K562 (cell line): ENCODE results near the gene ZFHX2. TPM values are rescaled to one million over a fixed set of nuclear protein-coding genes. Genes with fewer than 3 reads are reported as not detected.

Experiments
- ATAC-seq: fragments of 200-7000 bp; cut with Tn5 transposase; 3 replicates; pipeline ENCODE4 v1.9.1; 2020; ENCODE audit warnings: moderate library complexity
- BruUV-seq: library from RNA; stranded (reverse); fragments of 400-500 nt; replicated peaks from 2 replicates; lab custom pipeline; 2021; lab: Mats Ljungman, UMichigan
- CTCF ChIA-PET: fragments of 300-600 bp; formaldehyde crosslinking; extraction: SDS; loops from one replicate; lab custom pipeline; 2021; ENCODE audit warnings: low intra/inter-chr PET ratio; lab: Yijun Ruan, JAX
- POLR2A ChIA-PET: fragments of 300-600, 350-650 bp; sonication (Branson Sonifier 250); formaldehyde crosslinking; extraction: SDS; loops from one replicate; lab custom pipeline; 2021; ENCODE audit warnings: antibody characterized with exemption, inconsistent platforms; lab: Yijun Ruan, JAX
- DNase-seq, 4 experiments: peaks; one replicate each; pipeline versions ENCODE4 v3.0.0 to v3.0.0-alpha.2; 2011 to 2018; ENCODE audit warnings: low spot score in 3 of 4, mixed read lengths in 3 of 4; ENCODE audit errors: extremely low read depth in 1 of 4
- FAIRE-seq: peaks from 2 replicates; lab custom pipeline; 2011; peaks lifted over from hg19 to GRCh38; lab: Jason Lieb, UNC
- H2AFZ ChIP-seq: 2 replicates; pipeline ENCODE4 v1.6.0; 2011; ENCODE audit warnings: low read depth, low read length, control low read depth, inconsistent platforms
- H3K27ac ChIP-seq: fragments of 200-600 bp; 3 replicates; pipeline ENCODE4 v1.8.0; 2011; ENCODE audit warnings: low read depth, mild to moderate bottlenecking, control low read depth, inconsistent platforms, low read length, moderate library complexity, mixed read lengths; ENCODE audit errors: extremely low read depth
- H3K27me3 ChIP-seq, 2 experiments: fragments of 300-600 bp in 1 of 2; 2 replicates in 1 of 2; 3 replicates in 1 of 2; pipeline versions ENCODE4 v1.6.0 to v1.8.0; 2011; ENCODE audit warnings: inconsistent platforms in 2 of 2, low read length in 2 of 2, mild to moderate bottlenecking in 1 of 2, mixed read lengths in 1 of 2, moderate library complexity in 1 of 2; ENCODE audit not compliant: control insufficient read depth in 2 of 2, insufficient read depth in 2 of 2
- H3K36me3 ChIP-seq: fragments of 300-600 bp; 3 replicates; pipeline ENCODE4 v1.8.0; 2011; ENCODE audit warnings: mild to moderate bottlenecking, low read length, inconsistent platforms; ENCODE audit not compliant: control insufficient read depth, insufficient read depth
- H3K4me1 ChIP-seq, 2 experiments: fragments of 200-600 bp in 1 of 2; replicated peaks in 1 of 2; 2 replicates in 1 of 2; 3 replicates in 1 of 2; pipeline versions ENCODE4 v1.5.1 to v1.8.0; 2011; ENCODE audit warnings: inconsistent platforms in 2 of 2, low read length in 2 of 2, mild to moderate bottlenecking in 1 of 2, mixed read lengths in 1 of 2, moderate library complexity in 1 of 2; ENCODE audit not compliant: control insufficient read depth in 2 of 2, insufficient read depth in 2 of 2
- H3K4me2 ChIP-seq: 2 replicates; pipeline ENCODE4 v1.6.1; 2011; ENCODE audit warnings: low read length, control low read depth, inconsistent platforms, mixed read lengths; ENCODE audit not compliant: insufficient read depth
- H3K4me3 ChIP-seq: fragments of 200-600 bp; sonication (generic), shearing (Covaris generic); 2 replicates; pipeline ENCODE4 v1.5.1; 2016; ENCODE audit warnings: control low read depth, inconsistent platforms
- H3K79me2 ChIP-seq: fragments of 200-600 bp; 3 replicates; pipeline ENCODE4 v1.8.0; 2011; ENCODE audit warnings: low read length, inconsistent platforms; ENCODE audit not compliant: control insufficient read depth, insufficient read depth
- H3K9ac ChIP-seq, 2 experiments: 2 replicates each; pipeline versions ENCODE4 v1.6.0 to v1.6.1; 2011; ENCODE audit warnings: low read depth in 2 of 2, low read length in 2 of 2, control low read depth in 1 of 2, inconsistent platforms in 1 of 2, mild to moderate bottlenecking in 1 of 2, mixed read lengths in 1 of 2; ENCODE audit not compliant: insufficient read depth in 1 of 2
- H3K9me1 ChIP-seq: one replicate; pipeline ENCODE4 v1.6.0; 2011; ENCODE audit warnings: inconsistent platforms, mild to moderate bottlenecking, low read length, moderate library complexity; ENCODE audit not compliant: control insufficient read depth, insufficient read depth
- H3K9me3 ChIP-seq: replicated peaks from 2 replicates; pipeline ENCODE4 v1.5.1; 2011; ENCODE audit warnings: low read depth, low read length, inconsistent platforms; ENCODE audit not compliant: control insufficient read depth, insufficient read depth
- H4K20me1 ChIP-seq: replicated peaks from 2 replicates; pipeline ENCODE4 v1.6.1; 2011; ENCODE audit warnings: low read length, inconsistent platforms, mixed read lengths; ENCODE audit not compliant: control insufficient read depth, insufficient read depth
- BCOR ChIP-seq: fragments of 450-650 bp; IDR thresholded peaks from 2 replicates; pipeline ENCODE4 v1.6.1; 2016
- CBFA2T3 ChIP-seq: fragments of 450-650 bp; IDR thresholded peaks from 2 replicates; pipeline ENCODE4 v1.6.1; 2017
- CEBPB ChIP-seq: fragments of 450-650 bp; IDR thresholded peaks from 2 replicates; pipeline ENCODE4 v1.6.1; 2016; ENCODE audit warnings: missing genetic modification characterization, missing compliant biosample characterization
- DACH1 ChIP-seq: fragments of 450-650 bp; IDR thresholded peaks from 2 replicates; pipeline ENCODE4 v1.6.1; 2018; ENCODE audit not compliant: partially characterized antibody
- ELF2 ChIP-seq: fragments of 250-450 bp; sonication (Bioruptor Pico); IDR thresholded peaks from 2 replicates; pipeline ENCODE4 v1.5.0; 2021; ENCODE audit warnings: mild to moderate bottlenecking
- HDAC6 ChIP-seq: IDR thresholded peaks from 2 replicates; pipeline ENCODE4 v1.6.1; 2012; ENCODE audit warnings: low read depth, mild to moderate bottlenecking, control low read depth, inconsistent platforms, low read length, moderate library complexity
- KDM1A ChIP-seq, 2 experiments: fragments of 450-650 bp; IDR thresholded peaks; 2 replicates each; pipeline ENCODE4 v1.6.1; 2016; ENCODE audit warnings: mild to moderate bottlenecking in 2 of 2
- MAFF ChIP-seq: IDR thresholded peaks from 2 replicates; pipeline ENCODE4 v1.6.1; 2012; ENCODE audit warnings: low read length, improper control_type of control experiment
- MXI1 ChIP-seq: IDR thresholded peaks from 2 replicates; pipeline ENCODE4 v1.6.1; 2011; ENCODE audit warnings: low read depth, mild to moderate bottlenecking, improper control_type of control experiment, low read length
- NFRKB ChIP-seq: fragments of 450-650 bp; IDR thresholded peaks from 2 replicates; pipeline ENCODE4 v1.6.1; 2016; ENCODE audit warnings: low read depth
- NR0B1 ChIP-seq: fragments of 450-650 bp; IDR thresholded peaks from one replicate; pipeline ENCODE4 v1.6.1; 2018; ENCODE audit warnings: mild to moderate bottlenecking, moderate library complexity; ENCODE audit not compliant: partially characterized antibody
- NR2F6 ChIP-seq: fragments of 450-650 bp; formaldehyde crosslinking; IDR thresholded peaks from 2 replicates; pipeline ENCODE4 v1.4.0; 2020; ENCODE audit warnings: mild to moderate bottlenecking
- RBM25 ChIP-seq: fragments of 200-400 bp; formaldehyde crosslinking; IDR thresholded peaks from 2 replicates; pipeline ENCODE4 v1.6.1; 2018; ENCODE audit warnings: low read length, low read depth, moderate library complexity; ENCODE audit not compliant: severe bottlenecking
- TOE1 ChIP-seq, 2 experiments: fragments of 450-650 bp in 1 of 2; sonication (generic) in 1 of 2; formaldehyde crosslinking in 1 of 2; IDR thresholded peaks; 2 replicates each; pipeline versions ENCODE4 v1.7.1 to v1.8.0; 2016 to 2022; ENCODE audit warnings: borderline replicate concordance in 2 of 2, mild to moderate bottlenecking in 2 of 2, antibody characterized with exemption in 1 of 2, inconsistent platforms in 1 of 2, low read depth in 1 of 2, missing genetic modification reagents in 1 of 2, moderate library complexity in 1 of 2
- ZFP36 ChIP-seq: fragments of 150-350 bp; IDR thresholded peaks from 2 replicates; pipeline ENCODE4 v1.6.1; 2018; ENCODE audit warnings: low read length, low read depth; ENCODE audit not compliant: partially characterized antibody
- ZNF124 ChIP-seq: sonication (generic); formaldehyde crosslinking; IDR thresholded peaks from 2 replicates; pipeline ENCODE4 v1.8.1; 2022; ENCODE audit warnings: missing genetic modification reagents
- ZNF3 ChIP-seq: fragments of 250-450 bp; sonication (Bioruptor Pico); IDR thresholded peaks from 2 replicates; pipeline ENCODE4 v1.5.0; 2021; ENCODE audit warnings: mild to moderate bottlenecking, moderate library complexity
- ZNF76 ChIP-seq: fragments of 250-450 bp; sonication (Bioruptor Pico); IDR thresholded peaks from 2 replicates; pipeline ENCODE4 v1.4.0; 2020; ENCODE audit warnings: mild to moderate bottlenecking, moderate library complexity, borderline replicate concordance
- WGBS: fragments of 100-300 bp; shearing (Covaris generic); methylation state at CpG from one replicate; pipeline ENCODE4 v1.1.6; 2016; ENCODE audit warnings: low coverage, mixed read lengths; ENCODE audit not compliant: insufficient coverage; ENCODE audit errors: missing lambda C conversion rate; 5-methylcytosine and 5-hydroxymethylcytosine counted together
- in situ Hi-C: fragments of 300-500 bp; cut with MboI; formaldehyde crosslinking; loops from 4 replicates; pipeline ENCODE4 v1.15.0; 2018; ENCODE audit warnings: inconsistent platforms, mixed read lengths
- intact Hi-C: fragments of 100-400 bp; cut with micrococcal nuclease; formaldehyde crosslinking; loops from 2 replicates; pipeline ENCODE4 v1.14.2; 2022
- polyA plus RNA-seq, 8 experiments: library from polyadenylated mRNA; depleted of rRNA in 4 of 8; stranded (reverse) in 5 of 8; unstranded in 3 of 8; fragments of >200 nt; fragmentation: Nextera tagmentation in 2 of 8; fragmentation: Illumina TruSeq in 1 of 8; extraction: Ambion mirVana in 2 of 8; extraction: Trizol in 1 of 8; gene quantifications; 2 replicates each; pipeline versions ENCODE4 v1.2.1 to v1.2.3, GENCODE V29; 2011 to 2014; ENCODE audit warnings: inconsistent platforms in 1 of 8, missing spikeins in 1 of 8
- total RNA-seq, 7 experiments: library from RNA; depleted of rRNA in 6 of 7; stranded (reverse); fragments of >200 nt in 6 of 7; fragmentation: Illumina TruSeq in 2 of 7; extraction: Trizol in 2 of 7; gene quantifications; 2 replicates each; pipeline versions ENCODE4 v1.2.1 to v1.2.3, GENCODE V29; 2011 to 2021; ENCODE audit warnings: low replicate concordance in 1 of 7

Gene ZFHX2
- total and polyA plus RNA-seq, 9 of the 15 experiments (the other 6 are each of a cell fraction or from before 2014, with no cell fraction given), result 0.06 to 0.11 (median 0.11) TPM; not detected in 4

DNA sequence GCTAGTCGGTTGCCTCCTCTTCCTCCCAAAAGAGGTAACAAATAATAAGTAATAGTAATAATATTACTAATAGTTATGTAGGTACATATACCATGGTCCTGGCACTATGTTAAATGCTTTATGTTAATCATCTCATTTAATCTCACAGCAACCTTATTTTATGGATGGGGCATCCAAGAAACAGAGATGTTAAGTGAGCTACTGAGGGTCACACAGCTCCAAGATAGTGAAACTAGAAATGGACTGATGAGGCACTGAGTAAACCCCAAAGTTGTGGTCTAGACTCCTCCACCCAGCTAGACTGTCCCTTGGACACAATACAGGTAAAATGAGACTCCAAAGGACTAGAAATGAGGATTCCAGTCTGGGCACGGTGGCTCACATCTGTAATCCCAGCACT lies 15.1 kb downstream of the ZFHX2 start:
- in situ Hi-C loops (no loop called here), intact Hi-C loops (no loop called here)
- no peaks in the 10 kb centered on the region for H3K9me1 ChIP-seq
- no TSS peak for BruUV-seq
- H3K4me2 ChIP-seq, result no peak overlapping the region
- no peaks in the 10 kb centered on the region; a peak in 1 of 5 replicates for H3K4me1 ChIP-seq
- CTCF ChIA-PET, result no interaction called here
- H3K4me3 ChIP-seq, result no peak overlapping the region
- DNase-seq, result no peak
- H3K79me2 ChIP-seq, result no peaks in the 10 kb centered on the region
- no peak for ATAC-seq
- no peak for FAIRE-seq
- no peaks in the 10 kb centered on the region for H4K20me1 ChIP-seq
- POLR2A ChIA-PET, result interaction anchor here (1.0 to 1.8 kb wide), 2 partner anchors 19 to 40 kb away, joined by 4 read pairs; partner anchors contain the start of gene THTPA
- H3K9me3 ChIP-seq, result no peaks in the 10 kb centered on the region
- 7% methylated on average over 1 of the region's 2 CpGs for WGBS
- H2AFZ ChIP-seq, result no peak overlapping the region
- H3K9ac ChIP-seq, result no peak overlapping the region
- H3K27ac ChIP-seq, result no peak overlapping the region
- TF ChIP-seq ZNF3 (CRISPR knock-in tag) (no peak), KDM1A (IDR thresholded peaks at IDR 0.05) (0 out of 4 replicates have a peak, but pooled peaks of 1 of the 2 experiments have one; percentile 26), NFRKB (no peak), RBM25 (peak; percentile 84), HDAC6 (no peak), BCOR (peak; percentile 69; the same call in 1 of the 2 replicates), ZFP36 (peak; percentile 57)
- TF ChIP-seq, all 486 proteins: peak for 4
- Histone ChIP-seq H3K36me3 (no peaks in the 10 kb centered on the region), H3K27me3 (peaks cover 0 to 21% of the 10 kb centered on the region in 2 experiments; a peak in 3 of 5 replicates)

GRCh38 chr14:23535943-23536342 lies 15.6 kb downstream of the ZFHX2 start:
- no peak for ATAC-seq
- no peak for DNase-seq
- intact Hi-C loops, result no loop called here
- Histone ChIP-seq H3K79me2 (no peaks in the 10 kb centered on the region), H3K4me1 (no peaks in the 10 kb centered on the region; a peak in 1 of 5 replicates), H3K4me2 (no peak overlapping the region), H3K9ac (no peak overlapping the region), H3K9me1 (no peaks in the 10 kb centered on the region), H4K20me1 (no peaks in the 10 kb centered on the region), H3K36me3 (no peaks in the 10 kb centered on the region), H3K27ac (no peak overlapping the region), H2AFZ (no peak overlapping the region), H3K4me3 (no peak overlapping the region), H3K9me3 (no peaks in the 10 kb centered on the region), H3K27me3 (peaks cover 0 to 26% of the 10 kb centered on the region in 2 experiments; a peak in 3 of 5 replicates)
- WGBS, result 4% methylated on average over 4 of the region's 4 CpGs
- CTCF ChIA-PET, result interaction anchor here (0.7 kb wide), 1 partner anchor 199 kb away, joined by 4 read pairs; no protein-coding TSS in a partner anchor
- no peak for FAIRE-seq
- POLR2A ChIA-PET, result no interaction called here
- BruUV-seq, result no TSS peak
- in situ Hi-C loops, result no loop called here
- TF ChIP-seq NR2F6 (no peak), ZNF124 (no peak), CEBPB (tag) (no peak), NR0B1 (no peak), CBFA2T3 (no peak), MAFF (no peak), DACH1 (no peak), TOE1 (IDR thresholded peaks at IDR 0.05; ENCODE audit: borderline replicate concordance) (no peak), TOE1 (CRISPR knock-in tag; IDR thresholded peaks at IDR 0.05; ENCODE audit: borderline replicate concordance, low read depth) (no peak), MXI1 (no peak), ELF2 (no peak), ZNF76 (CRISPR knock-in tag) (no peak)
